GM18498 (cell line): ENCODE measurements around the gene CRABP1.
A peak's percentile ranks its signal among the peaks of the same experiment; 100 is the strongest.

Experiments
- ATAC-seq: cut with Tn5 transposase; IDR thresholded peaks from one replicate; pipeline ENCODE4 v1.9.1; 2021; ENCODE audit warnings: mild to moderate bottlenecking, moderate library complexity; ENCODE audit not compliant: unreplicated experiment

Gene CRABP1

DNA sequence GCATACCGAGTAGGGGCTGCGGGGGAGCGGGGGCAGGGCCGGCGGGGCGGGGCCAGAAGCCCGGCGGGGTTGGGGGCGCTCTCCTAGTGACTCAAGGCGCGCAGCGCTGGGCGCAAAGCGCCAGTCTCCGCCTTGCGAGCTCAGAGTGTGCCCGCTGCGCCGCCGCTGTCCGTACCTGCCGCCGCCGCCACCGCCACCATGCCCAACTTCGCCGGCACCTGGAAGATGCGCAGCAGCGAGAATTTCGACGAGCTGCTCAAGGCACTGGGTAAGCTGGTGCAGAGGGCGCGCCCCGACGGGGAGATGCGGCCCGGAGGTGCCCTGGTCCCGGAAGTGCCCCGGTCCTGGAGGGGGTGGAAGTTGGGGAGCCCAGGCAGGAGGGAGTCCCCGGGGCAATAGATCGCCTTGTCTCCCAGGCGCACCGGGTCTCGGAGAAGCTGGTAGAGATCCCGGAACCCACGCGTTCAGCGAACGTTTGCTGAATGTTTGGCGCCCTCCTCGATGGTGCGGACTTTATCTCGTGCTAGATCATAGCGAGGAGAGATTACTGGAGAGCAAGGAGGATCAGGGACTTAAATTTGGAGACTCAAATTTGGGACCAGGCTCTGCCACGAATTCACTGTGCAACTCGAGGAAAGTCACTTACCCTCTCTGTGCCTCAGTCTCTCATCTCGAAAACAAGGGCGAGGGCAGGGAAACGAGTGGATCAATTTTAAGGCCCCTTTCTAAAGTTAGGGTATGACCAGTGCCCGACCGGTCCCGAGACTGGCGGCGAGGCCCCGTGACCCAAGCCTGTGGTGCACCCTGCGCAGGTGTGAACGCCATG lies at the start of gene CRABP1:
CRABP1 (plus strand) TSS at position 123 of the 826 bp plus-strand sequence; CDS start at position 199, 76 bp downstream.
- no peak for ATAC-seq

GRCh38 chr15:78291052-78291451 lies 49.1 kb upstream of the CRABP1 start:
- no peak for ATAC-seq

- ATAC-seq = no peak
Observed at GRCh38 chr15:78291698-78292097, 48.5 kb upstream of the CRABP1 start.

DNA sequence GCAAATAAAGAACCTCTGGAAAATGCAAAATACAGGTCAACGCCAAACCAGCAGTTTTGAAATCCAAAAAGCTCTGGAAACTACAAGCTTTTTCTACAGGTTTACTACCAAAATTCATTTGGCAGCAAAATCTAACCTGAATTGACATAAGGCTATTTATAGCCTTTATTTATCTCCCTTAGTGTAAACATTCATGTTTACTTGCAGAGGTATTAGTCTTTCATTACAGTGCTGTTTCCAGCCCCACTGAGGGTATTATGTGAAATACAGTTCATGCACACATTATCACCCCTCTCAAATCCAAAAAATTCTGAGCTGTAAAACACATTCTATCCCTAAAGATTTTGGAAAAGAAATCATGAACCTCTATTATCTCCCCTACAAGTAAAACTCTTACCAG lies 47.9 kb upstream of the CRABP1 start:
- ATAC-seq = no peak

- ATAC-seq = peak; percentile 84
Observed at GRCh38 chr15:78299101-78299930, 40.8 kb upstream of the CRABP1 start, which contains the start of gene SKIC8. Gene SKIC8 (minus strand): TSS chr15:78299609. CDS start chr15:78295686, 3,923 bp downstream.

- ATAC-seq = no peak
Observed at GRCh38 chr15:78301326-78301725, 38.8 kb upstream of the CRABP1 start.

- no peak for ATAC-seq
Observed at GRCh38 chr15:78301828-78302227, 38.3 kb upstream of the CRABP1 start.

DNA sequence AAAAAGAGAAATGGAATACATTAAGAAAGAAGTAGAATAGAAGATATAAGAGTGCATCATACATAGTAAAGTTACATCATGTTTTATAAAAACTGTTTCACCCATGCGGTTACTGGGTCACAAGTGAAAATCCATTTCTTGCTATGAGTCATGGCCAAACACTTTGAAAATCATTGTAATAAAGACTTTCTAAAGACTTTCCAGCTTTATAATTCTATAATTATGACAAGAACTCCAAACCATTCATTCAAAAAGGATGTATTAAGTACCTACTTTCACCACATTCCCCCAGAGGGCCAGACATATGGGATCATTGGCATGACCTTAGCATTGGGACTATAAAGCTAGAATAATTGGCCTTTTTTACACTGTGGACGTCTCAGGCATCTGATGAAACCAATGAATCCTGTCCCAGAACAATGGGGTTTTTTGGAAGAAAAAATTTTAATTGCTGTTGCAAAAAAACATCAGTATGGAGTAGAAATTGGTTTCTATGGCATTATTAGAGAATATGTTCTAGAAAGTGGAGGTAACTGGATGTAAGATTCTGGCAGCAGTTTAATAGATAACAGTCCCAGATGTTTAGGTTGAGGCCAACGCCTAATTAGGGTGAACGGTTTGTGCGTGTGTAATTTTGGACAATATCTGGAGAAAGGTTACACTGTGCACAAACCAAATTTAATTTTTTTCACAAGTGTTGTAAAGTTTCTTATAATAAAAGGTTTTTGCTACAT lies 37.4 kb upstream of the CRABP1 start:
- ATAC-seq = no peak

DNA sequence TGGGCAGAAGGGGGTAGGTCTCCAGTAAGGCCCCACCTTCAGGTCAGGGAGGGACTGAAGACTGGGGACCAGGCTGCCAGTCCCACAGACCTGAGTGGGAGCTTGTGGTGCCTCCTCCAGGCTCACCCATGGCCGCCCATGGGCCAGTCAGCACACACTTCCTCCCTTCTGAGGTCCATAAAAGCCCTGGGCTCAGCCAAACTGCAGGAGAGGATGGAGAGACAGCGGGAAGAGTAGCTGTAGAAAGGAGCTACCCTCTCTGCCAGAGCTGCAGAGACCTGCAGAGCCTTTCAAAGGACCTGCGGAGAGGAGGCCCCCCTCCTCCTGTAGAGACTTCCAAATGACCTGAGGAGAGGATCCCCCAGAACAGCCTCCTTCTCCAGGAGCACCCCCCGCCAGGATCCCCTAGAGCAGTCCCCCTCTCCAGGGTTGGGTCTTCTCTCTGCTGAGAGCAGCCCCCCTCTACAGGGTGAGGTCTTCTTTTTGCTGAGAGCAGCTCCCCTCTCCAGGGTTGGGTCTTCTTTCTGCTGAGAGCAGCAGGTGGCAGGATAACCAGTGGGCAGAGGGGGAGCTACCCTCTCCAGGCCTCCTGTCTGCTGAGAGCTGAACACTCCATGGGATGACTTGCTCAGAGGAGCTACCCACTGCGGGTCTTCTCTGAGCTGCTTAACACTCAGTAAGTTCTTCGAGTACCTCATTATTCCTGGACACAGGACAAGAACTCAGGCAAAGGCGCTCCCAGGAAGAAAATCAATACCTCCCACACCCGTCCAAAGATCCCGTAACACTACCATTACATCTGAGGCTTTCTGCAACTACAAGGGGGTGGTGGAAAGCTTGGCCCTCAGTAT lies 35.7 kb upstream of the CRABP1 start:
- ATAC-seq = no peak

- no peak for ATAC-seq
Observed at GRCh38 chr15:78306176-78306774, 33.9 kb upstream of the CRABP1 start.

DNA sequence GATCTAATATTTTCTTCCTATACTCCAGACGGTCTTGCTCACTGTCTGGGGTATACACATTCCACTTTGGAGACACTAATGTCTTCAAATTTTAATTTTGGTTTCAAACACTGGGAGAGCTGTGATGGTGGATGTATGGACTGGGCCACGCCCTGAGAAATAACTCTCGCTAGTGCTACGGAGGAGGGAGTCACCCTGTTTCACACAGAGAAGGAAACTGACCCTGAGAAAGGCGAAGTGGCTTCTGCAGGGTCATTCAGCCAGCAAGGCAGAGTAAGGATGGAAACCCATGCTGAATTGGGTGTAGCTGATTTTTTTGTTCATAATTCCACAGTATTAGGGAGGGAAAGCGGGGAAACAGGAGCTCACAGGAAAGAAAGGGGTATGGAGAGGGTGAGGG lies 32.2 kb upstream of the CRABP1 start:
- ATAC-seq = no peak

- no peak for ATAC-seq
Observed at GRCh38 chr15:78308422-78309032, 31.6 kb upstream of the CRABP1 start.

GRCh38 chr15:78311292-78311691 lies 28.9 kb upstream of the CRABP1 start:
- ATAC-seq = no peak

GRCh38 chr15:78312536-78312935 lies 27.6 kb upstream of the CRABP1 start:
- ATAC-seq = no peak

DNA sequence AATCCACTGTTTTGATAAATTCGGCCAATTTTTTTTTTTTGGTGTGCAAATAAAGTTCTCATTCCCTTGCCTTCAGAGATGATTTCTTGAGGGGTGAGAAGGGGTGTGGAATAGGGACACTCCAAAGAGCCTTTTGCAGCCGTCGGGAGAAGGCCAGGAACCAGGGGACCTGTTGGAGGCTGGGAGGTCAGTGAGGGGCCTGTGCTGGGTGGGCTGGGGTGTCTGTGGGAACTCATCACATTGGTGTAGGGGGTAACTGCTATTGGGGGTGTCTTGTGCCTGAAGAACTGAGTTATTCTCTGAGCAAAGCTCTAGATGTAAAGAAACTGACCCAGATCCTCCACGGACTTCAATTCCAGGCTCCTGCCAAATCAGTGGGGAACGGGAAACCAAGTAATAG lies 27.2 kb upstream of the CRABP1 start:
- no peak for ATAC-seq

GRCh38 chr15:78313383-78313782 lies 26.8 kb upstream of the CRABP1 start:
- ATAC-seq = no peak

DNA sequence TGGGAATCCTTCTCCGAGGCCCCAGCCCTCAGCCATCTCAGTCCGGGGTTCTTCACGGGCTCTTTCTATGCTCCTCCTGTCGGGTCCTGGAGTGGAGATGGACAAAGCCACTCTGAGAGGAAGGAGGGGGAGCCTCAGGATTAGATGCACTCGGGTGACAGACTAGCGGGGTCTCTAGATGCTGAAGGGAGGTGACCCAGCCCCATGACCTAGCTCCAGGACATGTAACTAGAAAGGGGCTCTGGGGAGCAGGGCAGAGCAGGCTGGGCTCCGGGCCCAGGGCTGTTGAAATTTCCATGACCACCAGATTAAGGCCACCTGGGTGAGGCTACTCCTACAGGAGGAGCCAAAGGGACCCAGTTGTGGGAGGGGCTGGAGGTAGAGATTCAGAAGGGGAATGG lies 26.0 kb upstream of the CRABP1 start:
- ATAC-seq = no peak

DNA sequence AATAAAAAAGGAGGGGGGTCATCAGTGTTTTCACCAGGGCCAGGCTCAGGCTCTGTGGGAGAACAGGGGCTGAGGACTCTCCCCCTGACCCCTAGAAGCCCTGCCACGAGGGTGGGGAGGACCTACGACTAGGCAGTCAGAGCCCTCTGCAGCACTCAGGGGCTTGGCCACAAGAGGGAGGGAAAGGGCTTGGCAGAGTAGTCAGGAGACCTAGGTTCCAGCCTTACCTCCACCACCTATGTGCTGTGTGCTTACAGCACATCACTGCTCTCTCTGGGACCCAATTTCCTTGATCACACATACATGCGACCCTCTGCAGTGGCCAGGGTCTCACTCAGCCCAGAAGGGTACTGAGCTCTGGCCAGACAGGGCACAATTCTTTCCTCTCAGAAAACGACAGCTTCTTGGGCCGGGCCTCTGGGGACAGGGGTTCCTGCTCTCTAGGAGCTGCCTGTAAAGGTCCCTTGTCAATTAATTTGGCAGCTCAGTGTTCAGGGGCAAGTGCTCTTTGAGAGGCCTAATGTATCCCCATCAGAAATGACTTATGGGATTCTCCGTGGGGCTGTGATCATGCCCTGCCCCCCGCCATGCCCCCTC lies 24.4 kb upstream of the CRABP1 start:
- no peak for ATAC-seq
